SK-MEL-5 (cell line): ENCODE data around the gene RASEF. TPM values are rescaled to one million over a fixed set of nuclear protein-coding genes. Genes with fewer than 3 reads are reported as not detected.

ENCODE experiments used
- DNase-seq: peaks from one replicate; pipeline ENCODE4 v3.0.0-alpha.2; 2016; ENCODE audit warnings: low read depth, low spot score
- in situ Hi-C: cut with HindIII; loops from 2 replicates; pipeline ENCODE4 v1.10.0; 2016; ENCODE audit warnings: low sequenced_read_pairs, high pct_unique_total_duplicates, low pct_unique_long_range_greater_than_20kb
- total RNA-seq: library from RNA; depleted of rRNA; stranded (reverse); fragments of >200 nt; shearing (Covaris generic); gene quantifications from 2 replicates; pipeline ENCODE4 v1.2.3, GENCODE V29; 2014

Gene RASEF
- total RNA-seq, 1 experiment from 2014 or later: 1.9 TPM

DNA sequence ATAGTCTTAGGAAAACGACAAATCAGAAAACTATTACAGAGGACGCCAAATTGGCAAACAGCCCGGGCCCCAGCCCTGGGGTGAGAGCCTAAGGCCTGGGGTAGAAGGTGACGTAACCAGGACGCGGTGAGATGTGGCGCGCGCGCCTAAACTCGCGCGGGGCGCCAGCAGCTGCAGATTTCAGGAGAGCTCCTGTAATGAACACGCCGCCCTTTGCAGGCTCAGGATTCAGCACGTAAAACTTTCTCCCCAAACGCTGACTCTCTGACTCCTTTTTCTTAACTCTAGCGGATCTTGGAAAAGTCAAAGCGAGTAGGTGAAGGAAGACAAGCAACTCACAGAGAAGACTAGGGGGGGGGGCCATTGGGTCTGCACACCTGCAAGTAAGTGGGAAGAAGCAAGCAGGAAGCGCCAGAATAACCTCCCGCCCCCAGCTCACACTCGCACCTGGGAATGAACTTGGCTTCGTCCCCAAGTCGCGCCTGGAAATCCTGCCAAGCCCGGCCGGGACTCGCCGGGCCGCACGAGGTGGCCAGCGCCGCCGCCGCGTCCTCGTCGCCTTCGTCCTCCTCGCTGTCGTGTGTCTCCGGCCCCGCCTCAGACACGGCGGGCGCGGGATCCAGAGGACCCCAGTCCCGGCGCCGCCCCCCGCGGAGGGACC lies 822 bp downstream of the RASEF start:
- in situ Hi-C loops: no loop called here
- no peak for DNase-seq

- no peak for DNase-seq
These were observed 1.9 kb downstream of the RASEF start for GRCh38 chr9:83061036-83061435.

GRCh38 chr9:83060556-83060955 lies 2.4 kb downstream of the RASEF start:
- DNase-seq: no peak
- in situ Hi-C loops: no loop called here

More at GRCh38 chr9:83061036-83061435, 1.9 kb downstream of the RASEF start:
- in situ Hi-C loops: no loop called here

DNA sequence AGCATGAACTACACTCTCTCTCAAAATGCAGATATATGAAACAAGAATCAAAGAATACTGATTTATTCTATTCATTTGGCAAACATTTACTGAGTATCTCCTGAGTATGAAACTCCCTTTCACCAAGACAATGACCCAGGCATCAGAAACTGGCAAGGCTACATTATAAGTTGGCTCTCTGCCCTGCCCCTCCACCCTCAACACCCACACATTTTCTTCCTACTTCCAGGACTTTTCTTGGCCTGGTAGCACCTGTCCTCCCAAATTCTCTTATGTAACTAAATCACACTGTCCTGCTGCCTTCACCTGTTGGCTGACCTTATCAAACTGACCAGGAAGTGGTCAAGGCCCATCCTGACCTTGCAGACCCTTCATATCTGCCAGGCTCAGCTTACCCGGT lies 3.5 kb downstream of the RASEF start:
- DNase-seq: no peak
- in situ Hi-C loops: no loop called here

DNA sequence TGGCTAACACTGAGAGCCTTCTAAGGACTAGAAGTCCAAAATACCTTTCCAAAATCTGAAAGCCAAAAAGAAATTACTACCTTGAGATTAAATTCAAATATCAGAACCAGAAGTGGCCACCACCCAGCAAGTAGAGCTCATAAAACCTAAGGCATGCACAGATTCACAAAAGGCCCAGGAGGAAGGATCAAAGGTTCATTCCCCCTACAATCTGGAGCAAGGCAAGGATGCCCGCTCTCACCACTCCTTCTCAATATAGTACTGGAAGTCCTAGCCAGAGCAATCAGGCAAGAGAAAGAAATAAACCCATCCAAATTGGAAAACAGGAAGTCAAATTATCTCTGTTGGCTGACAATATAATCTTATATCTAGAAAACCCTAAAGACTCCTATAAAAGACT lies 6.0 kb downstream of the RASEF start:
- in situ Hi-C loops: no loop called here
- no peak for DNase-seq

- no peak for DNase-seq
These were observed 6.8 kb downstream of the RASEF start for GRCh38 chr9:83056174-83056573.

DNA sequence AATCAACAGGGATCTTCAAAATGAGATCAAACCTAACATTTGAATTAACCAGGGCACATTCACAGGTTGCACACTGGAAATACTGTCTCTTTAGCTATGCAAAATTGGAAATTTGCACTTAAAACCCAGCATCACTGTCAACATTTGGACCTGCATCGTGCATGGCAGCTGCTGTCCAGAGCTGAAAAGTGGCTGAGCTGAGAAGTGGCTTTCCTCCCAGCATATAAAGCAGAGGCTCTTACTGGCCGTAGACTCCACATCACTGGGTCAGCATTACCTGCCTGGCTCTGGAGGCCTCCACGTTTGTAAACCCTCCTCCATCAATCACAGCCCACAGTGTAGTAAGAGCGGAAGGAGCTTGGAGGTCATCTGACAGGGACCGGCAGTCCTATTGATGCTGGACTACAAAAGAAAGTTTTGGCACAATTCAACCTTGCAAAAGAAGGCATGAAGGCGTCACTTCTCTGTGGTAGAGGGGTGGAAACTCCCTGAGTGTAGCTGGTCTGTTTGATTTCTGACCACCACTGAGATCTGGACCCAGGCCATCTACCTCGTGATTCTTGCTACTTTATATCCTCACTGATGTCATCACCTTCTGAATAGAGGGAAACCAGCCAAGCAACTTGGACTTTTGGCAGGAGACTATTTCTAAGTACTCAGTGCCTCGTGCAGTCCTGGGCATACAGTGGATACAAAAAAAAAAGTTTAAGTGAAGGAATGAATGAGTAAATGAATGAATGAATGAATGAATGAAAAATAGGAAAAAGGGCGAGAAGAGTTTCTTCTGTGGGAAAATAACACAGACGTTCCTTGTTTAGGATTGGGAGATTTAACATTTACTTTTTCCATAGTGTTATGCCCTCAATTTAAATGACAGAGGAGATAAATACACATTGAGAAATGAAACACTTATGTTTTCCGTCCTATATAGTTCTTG lies 14.8 kb downstream of the RASEF start:
- DNase-seq: peak; percentile 98
- in situ Hi-C loops: no loop called here

More at GRCh38 chr9:83056174-83056573, 6.8 kb downstream of the RASEF start:
- in situ Hi-C loops: no loop called here

- in situ Hi-C loops: no loop called here
- no peak for DNase-seq
These were observed 19.3 kb downstream of the RASEF start for GRCh38 chr9:83043597-83043996.

- DNase-seq: no peak
- in situ Hi-C loops: no loop called here
These were observed 21.2 kb downstream of the RASEF start for GRCh38 chr9:83041771-83042170.

GRCh38 chr9:83039303-83039702 lies 23.6 kb downstream of the RASEF start:
- in situ Hi-C loops: no loop called here
- no peak for DNase-seq

GRCh38 chr9:83036043-83036442 lies 26.9 kb downstream of the RASEF start:
- no peak for DNase-seq
- in situ Hi-C loops: no loop called here

GRCh38 chr9:83035143-83035542 lies 27.8 kb downstream of the RASEF start:
- DNase-seq: no peak
- in situ Hi-C loops: no loop called here

DNA sequence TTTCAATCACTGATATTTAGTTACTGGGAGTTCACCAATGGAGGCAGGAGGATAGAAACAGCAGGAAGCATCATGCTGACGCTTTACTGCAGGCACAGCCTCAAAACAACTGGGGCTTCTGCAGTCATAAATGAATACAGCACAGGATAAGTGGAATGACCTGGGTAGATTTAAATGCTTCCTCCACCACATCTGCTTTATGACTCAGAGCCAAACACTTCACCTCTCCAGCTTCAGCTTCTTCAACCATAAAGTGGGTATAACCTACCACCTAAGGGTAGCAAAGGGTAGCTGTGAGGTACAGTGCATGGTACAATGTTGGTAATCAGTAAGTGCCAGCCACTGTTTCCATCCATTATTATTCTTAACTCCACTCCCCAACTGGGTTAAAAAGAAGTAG lies 28.4 kb downstream of the RASEF start:
- no peak for DNase-seq

GRCh38 chr9:83034026-83034425 lies 28.9 kb downstream of the RASEF start:
- no peak for DNase-seq
- in situ Hi-C loops: no loop called here

More for the DNA sequence above, 28.4 kb downstream of the RASEF start:
- in situ Hi-C loops: no loop called here

DNA sequence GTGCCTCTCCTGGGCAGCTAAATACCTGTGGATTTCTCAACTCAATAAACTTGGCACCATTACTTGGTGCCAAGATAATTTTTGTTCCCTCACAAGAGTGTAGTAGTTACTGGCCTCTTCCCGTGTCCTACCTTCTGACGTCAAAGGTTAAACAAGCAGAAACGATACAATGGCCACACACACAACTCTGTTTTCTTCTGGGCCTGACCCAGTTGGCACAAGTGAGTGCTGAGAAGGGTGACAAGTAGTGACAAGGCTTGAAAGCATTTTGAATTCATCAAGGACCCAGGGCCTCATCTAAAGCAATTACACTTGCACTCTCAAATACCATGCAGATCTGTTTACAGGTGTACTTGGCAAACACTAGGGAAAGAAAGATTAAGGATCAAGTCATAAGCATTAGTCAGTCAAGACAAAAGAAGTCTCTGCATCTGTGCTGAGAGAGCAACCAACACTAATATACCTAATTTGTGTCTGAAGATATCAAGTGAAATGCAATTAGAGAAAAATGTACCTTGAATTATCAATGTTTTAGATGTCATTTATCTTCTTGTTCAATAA lies 30.8 kb downstream of the RASEF start:
- in situ Hi-C loops: no loop called here
- DNase-seq: no peak

DNA sequence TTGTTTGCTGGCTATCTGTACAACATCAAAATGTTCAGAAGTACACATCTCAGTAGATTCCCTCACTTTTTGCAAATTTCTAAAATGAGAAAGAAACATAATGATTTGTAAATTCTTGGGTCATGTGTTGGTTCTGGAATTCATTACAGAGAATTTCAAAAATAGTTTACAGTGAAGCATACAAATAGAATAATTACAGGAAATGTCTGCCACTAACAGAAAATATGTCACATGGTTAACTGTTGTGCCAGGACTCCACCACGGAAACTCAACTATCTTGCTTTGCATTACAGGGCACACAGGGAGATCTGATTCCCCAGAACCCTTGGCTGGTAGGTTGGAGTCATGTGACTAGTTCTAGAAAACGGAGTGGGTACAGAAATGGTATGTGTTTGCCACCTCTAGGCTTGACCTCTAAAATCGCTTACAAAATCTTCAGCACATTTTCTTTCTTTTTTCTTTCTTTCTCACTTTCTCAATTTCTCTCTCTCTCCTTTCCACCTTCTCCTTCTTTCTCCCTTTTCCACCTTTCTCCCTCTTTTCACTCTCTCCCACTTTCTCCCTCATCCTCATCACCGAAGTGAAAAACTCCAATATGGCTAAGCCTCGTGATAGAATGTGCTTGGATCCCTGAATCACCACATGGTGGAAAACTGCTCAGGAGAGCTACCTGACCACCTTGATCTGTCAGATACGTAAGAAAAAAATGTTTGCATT lies 32.4 kb downstream of the RASEF start:
- in situ Hi-C loops: no loop called here
- no peak for DNase-seq

DNA sequence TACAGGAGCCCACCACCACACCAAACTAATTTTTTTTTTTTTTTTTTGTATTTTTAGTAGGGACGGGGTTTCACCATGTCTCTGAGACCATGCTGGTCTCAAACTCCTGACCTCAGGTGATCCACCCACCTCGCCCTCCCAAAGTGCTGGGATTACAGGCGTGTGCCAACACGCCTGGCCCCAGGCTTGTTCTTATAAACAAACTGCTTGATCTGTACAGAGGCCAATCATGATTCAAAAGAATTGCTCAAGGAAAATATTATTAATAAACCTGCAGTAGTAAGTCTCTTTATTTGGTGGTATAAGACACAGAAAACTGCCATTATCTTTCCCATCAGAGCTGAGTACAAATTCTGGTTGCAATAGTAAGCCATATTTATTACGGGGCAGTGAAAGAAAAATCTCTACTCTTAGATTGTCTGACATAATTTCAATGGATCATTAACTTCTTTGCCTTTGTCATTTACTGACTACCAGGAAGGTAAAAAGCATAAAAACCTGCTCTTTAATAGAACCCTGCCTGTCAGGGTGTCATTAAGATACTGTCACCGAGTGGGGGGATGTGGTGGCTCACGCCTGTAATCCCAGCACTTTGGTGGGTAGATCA lies 33.3 kb downstream of the RASEF start:
- in situ Hi-C loops: no loop called here

More for the DNA sequence above, 33.3 kb downstream of the RASEF start:
- DNase-seq: no peak
